ENCODE results near the gene OPN4. TPM values are rescaled to one million over a fixed set of nuclear protein-coding genes. Genes with fewer than 3 reads are reported as not detected.
A peak's percentile ranks its signal among the peaks of the same experiment; 100 is the strongest.

Gene OPN4
- total and polyA plus RNA-seq, 9 of the 15 experiments (the other 6 are each of a cell fraction or from before 2014, with no cell fraction given): not detected

- ATAC-seq: no peak
- ChIA-PET CTCF (ENCODE audit: low intra/inter-chr PET ratio) (no interaction called here), POLR2A (no interaction called here)
- Histone ChIP-seq H3K4me1 (replicated peaks in 1 of 2; ENCODE audit: control insufficient read depth in 2 of 2, insufficient read depth in 2 of 2, low read length in 2 of 2) (peaks cover 0 to 18% of the 10 kb centered on the region in 2 experiments; a peak in 4 of 5 replicates), H3K4me2 (ENCODE audit: insufficient read depth, low read length) (no peak overlapping the region), H3K36me3 (ENCODE audit: control insufficient read depth, insufficient read depth, low read length) (no peaks in the 10 kb centered on the region), H3K27me3 (ENCODE audit: control insufficient read depth in 2 of 2, insufficient read depth in 2 of 2, low read length in 2 of 2) (peaks cover 0 to 5% of the 10 kb centered on the region in 2 experiments; a peak in 1 of 5 replicates), H3K27ac (ENCODE audit: extremely low read depth, low read depth, low read length) (no peak overlapping the region), H4K20me1 (replicated peaks; ENCODE audit: control insufficient read depth, insufficient read depth, low read length) (no peaks in the 10 kb centered on the region), H3K79me2 (ENCODE audit: control insufficient read depth, insufficient read depth, low read length) (no peaks in the 10 kb centered on the region), H3K4me3 (no peak overlapping the region), H3K9me1 (ENCODE audit: control insufficient read depth, insufficient read depth, low read length) (no peaks in the 10 kb centered on the region), H3K9me3 (replicated peaks; ENCODE audit: control insufficient read depth, insufficient read depth, low read depth, low read length) (no peaks in the 10 kb centered on the region), H3K9ac (ENCODE audit: insufficient read depth in 1 of 2, low read depth in 2 of 2, low read length in 2 of 2) (peak overlapping the region in 1 of 2 experiments; percentile 52; a peak in 2 of 4 replicates), H2AFZ (ENCODE audit: low read depth, low read length) (peak overlapping the region; percentile 23; the same call in 1 of the 2 replicates)
- BruUV-seq (replicated peaks): no TSS peak
- FAIRE-seq: no peak
- 0% methylated on average over 1 of the region's 2 CpGs for WGBS (ENCODE audit: insufficient coverage, low coverage, missing lambda C conversion rate)
- in situ Hi-C loops (cut with MboI): loop anchor here (5.0 kb wide), 1 partner anchor 196 kb away; no protein-coding TSS in a partner anchor
- intact Hi-C loops (cut with micrococcal nuclease): no loop called here
- DNase-seq (ENCODE audit: extremely low read depth in 1 of 4, low spot score in 3 of 4): no peak
- TF ChIP-seq ZMIZ1 (IDR thresholded peaks at IDR 0.05; ENCODE audit: low read depth in 2 of 2, low read length in 2 of 2) (no peak), MAFG (tag; conservative IDR thresholded peaks at IDR 0.05) (peak; percentile 54), DACH1 (IDR thresholded peaks at IDR 0.05; ENCODE audit: partially characterized antibody) (no peak), ZNF316 (IDR thresholded peaks at IDR 0.05) (peak; percentile 53; the same call in 1 of the 2 replicates), STAT5A (IDR thresholded peaks at IDR 0.05; ENCODE audit: borderline replicate concordance, low read length) (no peak), MAFF (IDR thresholded peaks at IDR 0.05; ENCODE audit: low read length) (peak; percentile 18; the same call in 1 of the 2 replicates), ZBTB34 (CRISPR knock-in tag; IDR thresholded peaks at IDR 0.05) (no peak), C11orf30 (IDR thresholded peaks at IDR 0.05; ENCODE audit: low read depth) (peak; percentile 47; the same call in 1 of the 2 replicates), TCF7L2 (IDR thresholded peaks at IDR 0.05; ENCODE audit: low read depth, low read length) (no peak), HNRNPUL1 (IDR thresholded peaks at IDR 0.05; ENCODE audit: low read length) (no peak), NFE2 (IDR thresholded peaks at IDR 0.05; ENCODE audit: low read depth) (peak; percentile 67), XRCC3 (IDR thresholded peaks at IDR 0.05) (no peak), CREB3L1 (IDR thresholded peaks at IDR 0.05; ENCODE audit: borderline replicate concordance, low read depth) (no peak)
- TF ChIP-seq, protein P1, sequence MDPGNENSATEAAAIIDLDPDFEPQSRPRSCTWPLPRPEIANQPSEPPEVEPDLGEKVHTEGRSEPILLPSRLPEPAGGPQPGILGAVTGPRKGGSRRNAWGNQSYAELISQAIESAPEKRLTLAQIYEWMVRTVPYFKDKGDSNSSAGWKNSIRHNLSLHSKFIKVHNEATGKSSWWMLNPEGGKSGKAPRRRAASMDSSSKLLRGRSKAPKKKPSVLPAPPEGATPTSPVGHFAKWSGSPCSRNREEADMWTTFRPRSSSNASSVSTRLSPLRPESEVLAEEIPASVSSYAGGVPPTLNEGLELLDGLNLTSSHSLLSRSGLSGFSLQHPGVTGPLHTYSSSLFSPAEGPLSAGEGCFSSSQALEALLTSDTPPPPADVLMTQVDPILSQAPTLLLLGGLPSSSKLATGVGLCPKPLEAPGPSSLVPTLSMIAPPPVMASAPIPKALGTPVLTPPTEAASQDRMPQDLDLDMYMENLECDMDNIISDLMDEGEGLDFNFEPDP (CRISPR knock-in tag; IDR thresholded peaks at IDR 0.05): no peak
These were observed 51.6 kb downstream of the OPN4 start for GRCh38 chr10:86705905-86706304.
